WTC11 (cell line): ENCODE data around the gene EEA1. TPM values are rescaled to one million over a fixed set of nuclear protein-coding genes. Genes with fewer than 3 reads are reported as not detected.

ENCODE experiments used
- ATAC-seq: fragments of 200-7000 bp; cut with Tn5 transposase; 2 replicates; pipeline ENCODE4 v1.10.0; 2021; ENCODE audit warnings: mild to moderate bottlenecking, moderate library complexity
- CTCF ChIA-PET: fragments of 300-600 bp; sonication (Branson Sonifier 250); formaldehyde crosslinking; loops from one replicate; lab custom pipeline; 2021; ENCODE audit warnings: antibody characterized with exemption; lab: Charles Lee
- POLR2A ChIA-PET: fragments of 350-600 bp; sonication (Branson Sonifier 250); formaldehyde crosslinking; loops from one replicate; lab custom pipeline; 2021; ENCODE audit warnings: antibody characterized with exemption; lab: Charles Lee
- DNase-seq: peaks from one replicate; pipeline ENCODE4 v3.0.0; 2021; ENCODE audit warnings: low spot score
- H3K27ac Mint-ChIP-seq: 2 replicates; pipeline ENCODE4 v1.8.0; 2021; ENCODE audit warnings: mixed read lengths
- H3K27me3 Mint-ChIP-seq: 2 replicates; pipeline ENCODE4 v1.8.0; 2021; ENCODE audit warnings: low read depth, mild to moderate bottlenecking, moderate library complexity, mixed read lengths
- H3K36me3 Mint-ChIP-seq: 2 replicates; pipeline ENCODE4 v1.8.0; 2021; ENCODE audit warnings: mixed read lengths
- H3K4me1 Mint-ChIP-seq: 2 replicates; pipeline ENCODE4 v1.8.0; 2022; ENCODE audit warnings: mixed read lengths
- H3K4me3 Mint-ChIP-seq: 2 replicates; pipeline ENCODE4 v1.8.0; 2021; ENCODE audit warnings: mild to moderate bottlenecking, moderate library complexity, mixed read lengths
- H3K9me3 Mint-ChIP-seq: 2 replicates; pipeline ENCODE4 v1.8.0; 2021; ENCODE audit warnings: mixed read lengths
- ATF1 ChIP-seq: sonication (generic); formaldehyde crosslinking; IDR thresholded peaks from 2 replicates; pipeline ENCODE4 v1.8.1; 2023; ENCODE audit warnings: mild to moderate bottlenecking, moderate library complexity, missing genetic modification reagents
- ATF2 ChIP-seq: sonication (generic); formaldehyde crosslinking; IDR thresholded peaks from 2 replicates; pipeline ENCODE4 v1.8.1; 2022; ENCODE audit warnings: low read depth, missing genetic modification reagents, borderline replicate concordance
- CBFB ChIP-seq: sonication (generic); formaldehyde crosslinking; IDR thresholded peaks from 2 replicates; pipeline ENCODE4 v1.8.1; 2022; ENCODE audit warnings: mild to moderate bottlenecking, low read depth, missing genetic modification reagents
- ERG ChIP-seq: fragments of 250-450 bp; sonication (Bioruptor Pico); IDR thresholded peaks from 2 replicates; pipeline ENCODE4 v1.8.0; 2021; ENCODE audit warnings: mild to moderate bottlenecking
- ETV6 ChIP-seq: sonication (generic); formaldehyde crosslinking; IDR thresholded peaks from 2 replicates; pipeline ENCODE4 v1.8.1; 2022; ENCODE audit warnings: mild to moderate bottlenecking, missing genetic modification reagents
- IRF2 ChIP-seq: sonication (generic); formaldehyde crosslinking; IDR thresholded peaks from 2 replicates; pipeline ENCODE4 v1.8.0; 2022; ENCODE audit warnings: low read depth, missing genetic modification reagents, borderline replicate concordance
- JUN ChIP-seq: sonication (generic); formaldehyde crosslinking; IDR thresholded peaks from 2 replicates; pipeline ENCODE4 v1.8.0; 2023; ENCODE audit warnings: mild to moderate bottlenecking, missing genetic modification reagents
- KAT7 ChIP-seq: sonication (generic); formaldehyde crosslinking; IDR thresholded peaks from 2 replicates; pipeline ENCODE4 v1.8.1; 2023; ENCODE audit warnings: missing genetic modification reagents, mild to moderate bottlenecking, borderline replicate concordance
- NR2C2 ChIP-seq: sonication (generic); formaldehyde crosslinking; IDR thresholded peaks from 2 replicates; pipeline ENCODE4 v1.8.0; 2022; ENCODE audit warnings: mild to moderate bottlenecking, missing genetic modification reagents
- SP1 ChIP-seq: sonication (generic); formaldehyde crosslinking; conservative IDR thresholded peaks from 2 replicates; pipeline ENCODE4 v1.8.1; 2022; ENCODE audit warnings: missing genetic modification reagents
- TEAD4 ChIP-seq: sonication (generic); formaldehyde crosslinking; IDR thresholded peaks from 2 replicates; pipeline ENCODE4 v1.8.0; 2022; ENCODE audit warnings: mild to moderate bottlenecking, missing genetic modification reagents
- TP53 ChIP-seq: sonication (generic); formaldehyde crosslinking; IDR thresholded peaks from 2 replicates; pipeline ENCODE4 v1.8.1; 2023; ENCODE audit warnings: mild to moderate bottlenecking, missing genetic modification reagents
- ZNF138 ChIP-seq: sonication (generic); formaldehyde crosslinking; conservative IDR thresholded peaks from 2 replicates; pipeline ENCODE4 v1.8.1; 2022; ENCODE audit warnings: mild to moderate bottlenecking, moderate library complexity, missing genetic modification reagents
- ZNF232 ChIP-seq: sonication (generic); formaldehyde crosslinking; IDR thresholded peaks from 2 replicates; pipeline ENCODE4 v1.8.0; 2022; ENCODE audit warnings: mild to moderate bottlenecking, missing genetic modification reagents
- ZNF263 ChIP-seq: sonication (generic); formaldehyde crosslinking; IDR thresholded peaks from 2 replicates; pipeline ENCODE4 v1.8.1; 2022; ENCODE audit warnings: low read depth, mild to moderate bottlenecking, moderate library complexity, missing genetic modification reagents
- ZNF416 ChIP-seq: fragments of 250-450 bp; sonication (Bioruptor Pico); IDR thresholded peaks from 2 replicates; pipeline ENCODE4 v1.9.0; 2021; ENCODE audit warnings: mild to moderate bottlenecking, inconsistent platforms
- ZNF423 ChIP-seq: fragments of 250-450 bp; sonication (Bioruptor Pico); IDR thresholded peaks from 2 replicates; pipeline ENCODE4 v2.1.2; 2022; ENCODE audit warnings: mild to moderate bottlenecking, moderate library complexity
- ZNF671 ChIP-seq: fragments of 250-450 bp; sonication (Bioruptor Pico); IDR thresholded peaks from 2 replicates; pipeline ENCODE4 v1.8.0; 2021; ENCODE audit warnings: mild to moderate bottlenecking
- total RNA-seq: library from RNA; stranded (reverse); gene quantifications from 3 replicates; pipeline ENCODE4 v1.2.3, GENCODE V29; 2021
- TF ChIP-seq, protein P1 (sequence below): sonication (generic); formaldehyde crosslinking; conservative IDR thresholded peaks from 2 replicates; pipeline ENCODE4 v1.8.1; 2022; ENCODE audit warnings: mild to moderate bottlenecking, missing genetic modification reagents
- TF ChIP-seq, protein P2 (sequence below): sonication (generic); formaldehyde crosslinking; IDR thresholded peaks from 2 replicates; pipeline ENCODE4 v1.8.1; 2023; ENCODE audit warnings: mild to moderate bottlenecking, moderate library complexity, missing genetic modification reagents
- TF ChIP-seq, protein P3 (sequence below): sonication (generic); formaldehyde crosslinking; IDR thresholded peaks from 2 replicates; pipeline ENCODE4 v1.8.0; 2022; ENCODE audit warnings: mild to moderate bottlenecking, missing genetic modification reagents
- TF ChIP-seq, protein P4 (sequence below): fragments of 250-450 bp; sonication (Bioruptor Pico); IDR thresholded peaks from 2 replicates; pipeline ENCODE4 v1.9.0; 2021; ENCODE audit warnings: mild to moderate bottlenecking
- TF ChIP-seq, protein P5 (sequence below): sonication (generic); formaldehyde crosslinking; IDR thresholded peaks from 2 replicates; pipeline ENCODE4 v1.8.1; 2023; ENCODE audit warnings: mild to moderate bottlenecking, missing genetic modification reagents

EEA1 gene
- total RNA-seq, 1 experiment from 2014 or later: 20.3 TPM

DNA sequence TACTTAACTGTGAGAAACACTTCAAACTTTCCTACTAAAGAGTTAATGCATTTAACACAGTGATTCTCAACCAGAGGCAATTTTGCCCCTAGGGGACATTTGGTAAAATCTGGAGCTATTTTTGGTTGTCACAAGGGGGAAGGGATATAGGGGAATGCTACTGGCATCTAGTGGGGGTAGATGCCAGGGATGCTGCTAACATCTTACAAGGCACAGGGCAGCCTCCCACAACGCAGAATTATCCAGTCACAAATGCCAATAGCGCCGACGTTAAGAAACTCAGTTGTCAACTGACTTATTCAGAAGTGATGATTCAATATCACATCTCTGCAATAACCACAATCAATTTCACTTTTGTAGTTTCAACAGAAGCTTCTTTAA lies 2.0 kb downstream of the EEA1 start:
- ATAC-seq (no peak), DNase-seq (no peak)
- peaks cover 4% of the 10 kb centered on the region for H3K36me3 Mint-ChIP-seq
- ChIA-PET POLR2A (no interaction called here), CTCF (interaction anchor here (0.7 to 1.6 kb wide), 8 partner anchors 17 to 278 kb away, joined by 3 to 5 read pairs (median 3); no protein-coding TSS in a partner anchor)
- H3K27ac Mint-ChIP-seq: no peak overlapping the region
- H3K4me1 Mint-ChIP-seq: peaks cover 37% of the 10 kb centered on the region
- no peak for TF ChIP-seq ZNF671 (CRISPR knock-in tag)
- no peak for TF ChIP-seq ZNF263 (CRISPR knock-in tag)
- TF ChIP-seq, protein P1, sequence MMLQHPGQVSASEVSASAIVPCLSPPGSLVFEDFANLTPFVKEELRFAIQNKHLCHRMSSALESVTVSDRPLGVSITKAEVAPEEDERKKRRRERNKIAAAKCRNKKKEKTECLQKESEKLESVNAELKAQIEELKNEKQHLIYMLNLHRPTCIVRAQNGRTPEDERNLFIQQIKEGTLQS (CRISPR knock-in tag): no peak
- TF ChIP-seq ATF1 (CRISPR knock-in tag): no peak
- TF ChIP-seq TP53: no peak
- no peak for TF ChIP-seq ZNF138
- no peak for TF ChIP-seq ERG (CRISPR knock-in tag)
- TF ChIP-seq, protein P2, sequence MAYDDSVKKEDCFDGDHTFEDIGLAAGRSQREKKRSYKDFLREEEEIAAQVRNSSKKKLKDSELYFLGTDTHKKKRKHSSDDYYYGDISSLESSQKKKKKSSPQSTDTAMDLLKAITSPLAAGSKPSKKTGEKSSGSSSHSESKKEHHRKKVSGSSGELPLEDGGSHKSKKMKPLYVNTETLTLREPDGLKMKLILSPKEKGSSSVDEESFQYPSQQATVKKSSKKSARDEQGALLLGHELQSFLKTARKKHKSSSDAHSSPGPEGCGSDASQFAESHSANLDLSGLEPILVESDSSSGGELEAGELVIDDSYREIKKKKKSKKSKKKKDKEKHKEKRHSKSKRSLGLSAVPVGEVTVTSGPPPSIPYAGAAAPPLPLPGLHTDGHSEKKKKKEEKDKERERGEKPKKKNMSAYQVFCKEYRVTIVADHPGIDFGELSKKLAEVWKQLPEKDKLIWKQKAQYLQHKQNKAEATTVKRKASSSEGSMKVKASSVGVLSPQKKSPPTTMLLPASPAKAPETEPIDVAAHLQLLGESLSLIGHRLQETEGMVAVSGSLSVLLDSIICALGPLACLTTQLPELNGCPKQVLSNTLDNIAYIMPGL (CRISPR knock-in tag): no peak
- TF ChIP-seq, protein P3, sequence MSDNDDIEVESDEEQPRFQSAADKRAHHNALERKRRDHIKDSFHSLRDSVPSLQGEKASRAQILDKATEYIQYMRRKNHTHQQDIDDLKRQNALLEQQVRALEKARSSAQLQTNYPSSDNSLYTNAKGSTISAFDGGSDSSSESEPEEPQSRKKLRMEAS: no peak
- no peak for TF ChIP-seq CBFB (CRISPR knock-in tag)
- no peak for TF ChIP-seq JUN (CRISPR knock-in tag)
- no peak for TF ChIP-seq ZNF232
- TF ChIP-seq NR2C2 (CRISPR knock-in tag): no peak
- no peak for TF ChIP-seq TEAD4 (CRISPR knock-in tag)
- no peak for TF ChIP-seq IRF2 (CRISPR knock-in tag)
- TF ChIP-seq ATF2 (CRISPR knock-in tag): no peak
- no peaks in the 10 kb centered on the region for H3K27me3 Mint-ChIP-seq
- H3K4me3 Mint-ChIP-seq: peak overlapping the region; percentile 79
- H3K9me3 Mint-ChIP-seq: peaks cover 4% of the 10 kb centered on the region

DNA sequence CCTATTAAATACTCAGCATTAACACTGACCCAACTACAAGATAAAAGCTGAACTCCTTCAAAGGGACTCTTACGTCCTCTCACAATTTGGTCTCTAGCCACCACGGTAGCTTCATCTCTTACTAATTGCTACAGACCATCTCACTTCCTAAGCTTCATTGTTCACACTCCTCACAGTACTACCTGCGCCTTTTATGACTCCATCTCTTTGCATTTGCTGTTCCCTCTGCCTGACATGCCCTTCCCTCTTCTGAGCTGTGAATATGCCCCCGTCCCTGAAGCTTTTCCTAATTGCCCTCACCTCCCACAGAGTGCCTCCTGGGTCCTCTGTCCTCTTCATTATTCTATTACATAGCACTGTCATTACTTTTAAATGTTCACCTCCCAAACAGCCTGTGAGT lies 2.5 kb downstream of the EEA1 start:
- H3K4me3 Mint-ChIP-seq: no peak overlapping the region
- POLR2A ChIA-PET: no interaction called here

More for the DNA sequence above, 2.5 kb downstream of the EEA1 start:
- TF ChIP-seq ATF2 (CRISPR knock-in tag) (no peak), ETV6 (CRISPR knock-in tag) (no peak), ZNF416 (CRISPR knock-in tag) (no peak), SP1 (no peak), ZNF423 (CRISPR knock-in tag) (no peak), KAT7 (CRISPR knock-in tag) (no peak)
- TF ChIP-seq, protein P4, sequence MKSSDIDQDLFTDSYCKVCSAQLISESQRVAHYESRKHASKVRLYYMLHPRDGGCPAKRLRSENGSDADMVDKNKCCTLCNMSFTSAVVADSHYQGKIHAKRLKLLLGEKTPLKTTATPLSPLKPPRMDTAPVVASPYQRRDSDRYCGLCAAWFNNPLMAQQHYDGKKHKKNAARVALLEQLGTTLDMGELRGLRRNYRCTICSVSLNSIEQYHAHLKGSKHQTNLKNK (CRISPR knock-in tag): no peak
- TF ChIP-seq, protein P5, sequence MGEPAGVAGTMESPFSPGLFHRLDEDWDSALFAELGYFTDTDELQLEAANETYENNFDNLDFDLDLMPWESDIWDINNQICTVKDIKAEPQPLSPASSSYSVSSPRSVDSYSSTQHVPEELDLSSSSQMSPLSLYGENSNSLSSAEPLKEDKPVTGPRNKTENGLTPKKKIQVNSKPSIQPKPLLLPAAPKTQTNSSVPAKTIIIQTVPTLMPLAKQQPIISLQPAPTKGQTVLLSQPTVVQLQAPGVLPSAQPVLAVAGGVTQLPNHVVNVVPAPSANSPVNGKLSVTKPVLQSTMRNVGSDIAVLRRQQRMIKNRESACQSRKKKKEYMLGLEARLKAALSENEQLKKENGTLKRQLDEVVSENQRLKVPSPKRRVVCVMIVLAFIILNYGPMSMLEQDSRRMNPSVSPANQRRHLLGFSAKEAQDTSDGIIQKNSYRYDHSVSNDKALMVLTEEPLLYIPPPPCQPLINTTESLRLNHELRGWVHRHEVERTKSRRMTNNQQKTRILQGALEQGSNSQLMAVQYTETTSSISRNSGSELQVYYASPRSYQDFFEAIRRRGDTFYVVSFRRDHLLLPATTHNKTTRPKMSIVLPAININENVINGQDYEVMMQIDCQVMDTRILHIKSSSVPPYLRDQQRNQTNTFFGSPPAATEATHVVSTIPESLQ: no peak
- no peaks in the 10 kb centered on the region for H3K27me3 Mint-ChIP-seq
- peaks cover 7% of the 10 kb centered on the region for H3K9me3 Mint-ChIP-seq
- H3K36me3 Mint-ChIP-seq: peaks cover 7% of the 10 kb centered on the region
- DNase-seq (no peak), ATAC-seq (no peak)
- CTCF ChIA-PET: interaction anchor here (0.7 to 1.6 kb wide), 6 partner anchors 20 to 277 kb away, joined by 3 to 5 read pairs (median 4); no protein-coding TSS in a partner anchor
- H3K27ac Mint-ChIP-seq: no peak overlapping the region
- peaks cover 37% of the 10 kb centered on the region for H3K4me1 Mint-ChIP-seq
